Heart left ventricle (tissue), 13 donors: ENCODE data around the gene RAPGEF5.

ENCODE experiments used
- POLR2A ChIP-seq, 2 donors: fragments of 450-650 bp; IDR thresholded peaks; one replicate each; pipeline ENCODE4 v1.6.1; 2017; ENCODE audit warnings: antibody characterized with exemption in 2 of 2, mild to moderate bottlenecking in 2 of 2, moderate library complexity in 2 of 2
- TF ChIP-seq, protein P1 (sequence below), 12 donors: fragments of 200-600 bp; sonication (generic) in 4 of 12; IDR thresholded peaks; one replicate each; pipeline versions ENCODE4 v1.5.0 to v1.8.0; 2018 to 2022; ENCODE audit warnings: antibody characterized with exemption in 12 of 12, mild to moderate bottlenecking in 5 of 12
- donor health status: ischemic (EF 13 %, LVEDD 7.1; RV severe dilation, severe dysfunction).
- donor health status: DM: no; HTN: yes; CAD: no.
- donor health status: DM: no; HTN: no; CAD: no.
- donor health status: ischemic (EF 25% LVEDD 6.9; RV normal size, moderate dysfunction).
- donor health status: ischemic (EF 25% LVEDD 5.7; RV mildly dilated, moderate dysfunction).
- donor health status: ischemic (EF 35%, LVEDD 5.7; RV mildly dilated, moderate dysfunction).
- donor health status: nonischemic (EF 11% LVEDD 7.7; RV severe dilation, severe dysfunction).
- donor health status: DM: yes; HTN: yes; CAD: no.
- donor health status: PGD.
- donor health status: ischemic (EF 29% LVEDD 5.4; RV normal size, mild dysfunction).
- donor health status: nonischemic (EF 23%, LVEDD 6.1; RV moderate dilation, normal function).

DNA sequence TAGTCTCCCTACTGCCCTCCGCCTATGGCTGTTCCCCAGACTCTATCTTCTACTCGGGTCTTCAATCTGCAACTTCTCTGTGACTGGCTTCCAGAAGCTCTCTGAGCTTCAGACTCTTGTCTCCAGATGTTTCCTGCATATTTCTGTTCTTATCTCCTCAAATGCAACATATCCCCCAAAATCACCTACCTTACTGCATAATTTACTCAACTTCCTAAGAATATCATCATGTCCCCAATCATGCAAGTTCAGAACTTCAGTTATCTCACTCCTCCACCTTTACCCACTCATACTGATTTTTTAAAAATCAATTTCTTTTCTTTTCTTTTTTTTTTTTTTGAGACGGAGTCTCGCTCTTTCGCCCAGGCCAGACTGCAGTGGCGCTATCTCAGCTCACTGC lies 68.8 kb downstream of the RAPGEF5 start:
- TF ChIP-seq, protein P1, sequence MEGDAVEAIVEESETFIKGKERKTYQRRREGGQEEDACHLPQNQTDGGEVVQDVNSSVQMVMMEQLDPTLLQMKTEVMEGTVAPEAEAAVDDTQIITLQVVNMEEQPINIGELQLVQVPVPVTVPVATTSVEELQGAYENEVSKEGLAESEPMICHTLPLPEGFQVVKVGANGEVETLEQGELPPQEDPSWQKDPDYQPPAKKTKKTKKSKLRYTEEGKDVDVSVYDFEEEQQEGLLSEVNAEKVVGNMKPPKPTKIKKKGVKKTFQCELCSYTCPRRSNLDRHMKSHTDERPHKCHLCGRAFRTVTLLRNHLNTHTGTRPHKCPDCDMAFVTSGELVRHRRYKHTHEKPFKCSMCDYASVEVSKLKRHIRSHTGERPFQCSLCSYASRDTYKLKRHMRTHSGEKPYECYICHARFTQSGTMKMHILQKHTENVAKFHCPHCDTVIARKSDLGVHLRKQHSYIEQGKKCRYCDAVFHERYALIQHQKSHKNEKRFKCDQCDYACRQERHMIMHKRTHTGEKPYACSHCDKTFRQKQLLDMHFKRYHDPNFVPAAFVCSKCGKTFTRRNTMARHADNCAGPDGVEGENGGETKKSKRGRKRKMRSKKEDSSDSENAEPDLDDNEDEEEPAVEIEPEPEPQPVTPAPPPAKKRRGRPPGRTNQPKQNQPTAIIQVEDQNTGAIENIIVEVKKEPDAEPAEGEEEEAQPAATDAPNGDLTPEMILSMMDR (IDR thresholded peaks at IDR 0.05): no peak
- no peak for TF ChIP-seq POLR2A (IDR thresholded peaks at IDR 0.05)
